Esophagus (tissue), 2 donors: ENCODE measurements around the gene INO80D. TPM values are rescaled to one million over a fixed set of nuclear protein-coding genes. Genes with fewer than 3 reads are reported as not detected.
"Not testable (repeated sequence)": the region's sequence is repeated elsewhere in the genome, so short reads cannot be mapped to it uniquely, and the experiment has no call there.

Experiments
- H3K27ac ChIP-seq, 2 donors: one replicate each; pipeline ENCODE4 v1.5.1; 2013; ENCODE audit warnings: low read depth in 2 of 2, mild to moderate bottlenecking in 2 of 2, inconsistent platforms in 1 of 2, low read length in 1 of 2, moderate library complexity in 1 of 2
- H3K27me3 ChIP-seq, 2 donors: one replicate each; pipeline ENCODE4 v1.6.1; 2013; ENCODE audit warnings: low read length in 2 of 2, control low read depth in 1 of 2, mild to moderate bottlenecking in 1 of 2; ENCODE audit not compliant: insufficient read depth in 2 of 2, control insufficient read depth in 1 of 2
- H3K36me3 ChIP-seq, 2 donors: one replicate each; pipeline ENCODE4 v1.6.1; 2013; ENCODE audit warnings: low read length in 1 of 2; ENCODE audit not compliant: control insufficient read depth in 2 of 2, insufficient read depth in 2 of 2
- H3K4me1 ChIP-seq, 2 donors: one replicate each; pipeline ENCODE4 v1.6.1; 2013; ENCODE audit warnings: low read length in 1 of 2; ENCODE audit not compliant: control insufficient read depth in 2 of 2, insufficient read depth in 2 of 2
- H3K4me3 ChIP-seq, 2 donors: one replicate each; pipeline ENCODE4 v1.5.1; 2013; ENCODE audit warnings: low read length in 2 of 2, mild to moderate bottlenecking in 2 of 2, low read depth in 1 of 2, moderate library complexity in 1 of 2
- H3K9me3 ChIP-seq, 2 donors: one replicate each; pipeline ENCODE4 v1.6.1; 2013; ENCODE audit warnings: mild to moderate bottlenecking in 2 of 2, low read depth in 1 of 2, low read length in 1 of 2, moderate library complexity in 1 of 2; ENCODE audit not compliant: control insufficient read depth in 2 of 2, insufficient read depth in 1 of 2
- WGBS, 2 donors: extraction: QIAGEN DNeasy Blood & Tissue Kit; methylation state at CpG; one replicate each; pipeline ENCODE4 v1.1.7; 2013; 5-methylcytosine and 5-hydroxymethylcytosine counted together
- polyA plus RNA-seq, 2 donors: library from polyadenylated mRNA; stranded (reverse); fragments of 200-250 nt; gene quantifications; one replicate each; pipeline ENCODE4 v1.2.3, GENCODE V29; 2013
- donor health status: healthy with polysubstance abuse.
- donor health status: Bipolar disorder and iron deficiency.

The INO80D gene
- polyA plus RNA-seq, 2 donors, result 1.7 to 3.4 TPM

GRCh38 chr2:206084870-206085741 lies 868 bp downstream of the INO80D start:
- Histone ChIP-seq H3K27ac (peak overlapping the region; percentile 89 to 99), H3K9me3 (no peaks in the 10 kb centered on the region), H3K27me3 (no peaks in the 10 kb centered on the region), H3K4me1 (no peaks in the 10 kb centered on the region), H3K4me3 (peak overlapping the region; percentile 58 to 99), H3K36me3 (peaks cover 0 to under 1% of the 10 kb centered on the region in 2 donors)
- WGBS, 2 donors, result 0 to 1% methylated on average over 42 to 88 of the region's 88 CpGs

GRCh38 chr2:206084439-206084869 lies 1.5 kb downstream of the INO80D start:
- H3K27ac ChIP-seq, result peak overlapping the region; percentile 89 to 99
- peak overlapping the region; percentile 58 to 99 for H3K4me3 ChIP-seq
- no peaks in the 10 kb centered on the region for H3K4me1 ChIP-seq
- H3K36me3 ChIP-seq, result no peaks in the 10 kb centered on the region
- H3K27me3 ChIP-seq, result no peaks in the 10 kb centered on the region
- 0% methylated on average over 10 of the region's 10 CpGs for WGBS, 2 donors
- H3K9me3 ChIP-seq, result no peaks in the 10 kb centered on the region

- Histone ChIP-seq H3K9me3 (no peaks in the 10 kb centered on the region), H3K4me3 (peak overlapping the region; percentile 58 to 99), H3K27ac (peak overlapping the region; percentile 89 to 99), H3K27me3 (no peaks in the 10 kb centered on the region), H3K36me3 (no peaks in the 10 kb centered on the region), H3K4me1 (no peaks in the 10 kb centered on the region)
- 5 to 7% methylated on average over 14 of the region's 14 CpGs for WGBS, 2 donors
These were observed 2.2 kb downstream of the INO80D start for GRCh38 chr2:206083602-206084438.

- no peaks in the 10 kb centered on the region for H3K4me1 ChIP-seq
- no peaks in the 10 kb centered on the region for H3K36me3 ChIP-seq
- no peak overlapping the region for H3K4me3 ChIP-seq
- H3K27ac ChIP-seq, result no peak overlapping the region
- no peaks in the 10 kb centered on the region for H3K9me3 ChIP-seq
- no peaks in the 10 kb centered on the region for H3K27me3 ChIP-seq
- WGBS, 2 donors, result 93 to 95% methylated on average over 4 of the region's 4 CpGs
These were observed 3.6 kb downstream of the INO80D start for GRCh38 chr2:206082298-206082843.

GRCh38 chr2:206080927-206081326 lies 5.0 kb downstream of the INO80D start:
- Histone ChIP-seq H3K36me3 (no peaks in the 10 kb centered on the region), H3K4me1 (no peaks in the 10 kb centered on the region), H3K4me3 (no peak overlapping the region), H3K9me3 (no peaks in the 10 kb centered on the region), H3K27me3 (no peaks in the 10 kb centered on the region), H3K27ac (no peak overlapping the region)
- WGBS, 2 donors, result 80 to 83% methylated on average over 4 of the region's 4 CpGs

- Histone ChIP-seq H3K9me3 (no peaks in the 10 kb centered on the region), H3K36me3 (no peaks in the 10 kb centered on the region), H3K27ac (no peak overlapping the region), H3K4me3 (no peak overlapping the region), H3K27me3 (no peaks in the 10 kb centered on the region), H3K4me1 (no peaks in the 10 kb centered on the region)
- 73 to 82% methylated on average over 9 of the region's 9 CpGs for WGBS, 2 donors
These were observed 6.1 kb downstream of the INO80D start for GRCh38 chr2:206079699-206080465.

- H3K4me1 ChIP-seq, H3K27me3 ChIP-seq, H3K27ac ChIP-seq, H3K9me3 ChIP-seq, H3K4me3 ChIP-seq, H3K36me3 ChIP-seq: not testable (repeated sequence)
- 82 to 87% methylated on average over 5 of the region's 5 CpGs for WGBS, 2 donors
These were observed 8.1 kb downstream of the INO80D start for GRCh38 chr2:206077879-206078278.

GRCh38 chr2:206075113-206075512 lies 10.9 kb downstream of the INO80D start:
- 94 to 95% methylated on average over 1 of the region's 1 CpG for WGBS, 2 donors
- Histone ChIP-seq H3K4me3 (no peak overlapping the region), H3K9me3 (no peaks in the 10 kb centered on the region), H3K4me1 (peaks cover 0 to 5% of the 10 kb centered on the region in 2 donors), H3K36me3 (no peaks in the 10 kb centered on the region), H3K27me3 (no peaks in the 10 kb centered on the region), H3K27ac (no peak overlapping the region)

GRCh38 chr2:206071807-206072206 lies 14.2 kb downstream of the INO80D start:
- WGBS, 2 donors, result 42 to 59% methylated on average over 1 of the region's 1 CpG
- Histone ChIP-seq H3K9me3 (no peaks in the 10 kb centered on the region), H3K27me3 (no peaks in the 10 kb centered on the region), H3K4me3 (no peak overlapping the region), H3K27ac (peak overlapping the region; percentile 49 to 68), H3K4me1 (peaks cover 0 to 6% of the 10 kb centered on the region in 2 donors), H3K36me3 (no peaks in the 10 kb centered on the region)
